ENCODE measurements around the gene ACAT2. TPM values are rescaled to one million over a fixed set of nuclear protein-coding genes. Genes with fewer than 3 reads are reported as not detected.

The ACAT2 gene
- total RNA-seq, 1 donor from 2014 or later, result 8.7 TPM

- intact Hi-C loops (cut with DNase I), result no loop called here
- no peak for DNase-seq (ENCODE audit: low spot score)
Measured at GRCh38 chr6:159826968-159827647, 65.3 kb downstream of the ACAT2 start.

DNA sequence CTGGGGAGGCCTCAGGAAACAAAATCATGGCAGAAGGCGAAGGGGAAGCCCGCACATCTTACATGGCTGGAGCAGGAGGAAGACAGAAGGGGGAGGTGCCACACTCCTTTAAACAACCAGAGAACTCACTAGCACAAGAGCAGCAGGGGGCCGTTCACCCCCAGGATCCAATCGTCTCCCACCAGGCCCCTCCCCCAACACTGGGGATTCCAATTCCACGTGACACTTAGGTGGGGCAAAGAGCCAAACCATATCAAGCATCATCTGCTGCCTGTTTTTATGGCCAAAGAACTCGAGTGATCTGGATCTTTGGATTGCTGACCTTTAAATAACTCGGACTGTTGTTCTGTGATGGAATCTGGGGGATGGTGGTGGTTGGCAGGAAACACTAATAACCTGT is 66.2 kb downstream of the ACAT2 start:
- no peak for DNase-seq (ENCODE audit: low spot score)
- intact Hi-C loops (cut with DNase I), result no loop called here

Other genes with a start within 250 kb of the ACAT2 start
- 666 TPM for gene SOD2, start 68.8 kb upstream of the ACAT2 start, total RNA-seq
- gene WTAP, start 34.5 kb upstream of the ACAT2 start, total RNA-seq, result 49.4 TPM
- gene TCP1, start 27.6 kb downstream of the ACAT2 start, total RNA-seq, result 130 TPM
- 53.1 TPM for gene MRPL18, start 28.4 kb downstream of the ACAT2 start, total RNA-seq
- gene PNLDC1, start 38.2 kb downstream of the ACAT2 start, total RNA-seq, result not detected
- gene MAS1, start 128.9 kb downstream of the ACAT2 start, total RNA-seq, result 0.03 TPM
- gene IGF2R, start 207.0 kb downstream of the ACAT2 start, total RNA-seq, result 54.6 TPM

Measured in cardiac septum (tissue), 1 donor.